Measurements from ENCODE around the gene ONECUT1.

The ONECUT1 gene

DNA sequence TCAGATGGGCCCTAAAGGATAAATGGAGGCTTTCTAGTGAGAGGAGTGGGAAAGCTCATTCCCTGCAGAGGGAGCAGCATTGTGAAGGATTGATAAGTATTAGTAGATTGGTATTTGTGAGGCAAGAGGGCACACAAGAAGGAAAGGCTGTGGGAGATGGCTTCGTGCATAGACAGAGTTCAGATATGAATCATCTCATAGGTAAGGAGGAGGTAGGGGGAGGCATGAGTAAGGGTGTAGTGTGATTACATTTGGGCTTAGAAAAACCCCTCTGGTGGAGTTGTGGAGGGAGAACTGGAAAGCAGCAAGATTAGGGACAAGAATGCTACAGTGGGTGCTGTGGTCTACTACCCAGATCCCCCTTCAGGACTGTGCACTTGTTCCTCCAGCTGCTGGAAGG is 29.6 kb downstream of the ONECUT1 start:
- Histone ChIP-seq H3K27me3 (ENCODE audit: control insufficient read depth, insufficient read depth, low read length) (no peaks in the 10 kb centered on the region), H3K4me1 (ENCODE audit: control insufficient read depth, insufficient read depth, low read length) (no peaks in the 10 kb centered on the region), H3K9me3 (ENCODE audit: control insufficient read depth, low read length) (no peaks in the 10 kb centered on the region), H3K36me3 (ENCODE audit: control insufficient read depth, insufficient read depth, low read length) (no peaks in the 10 kb centered on the region), H3K9ac (ENCODE audit: low read length) (no peak overlapping the region), H3K4me3 (ENCODE audit: low read length) (no peak overlapping the region)

DNA sequence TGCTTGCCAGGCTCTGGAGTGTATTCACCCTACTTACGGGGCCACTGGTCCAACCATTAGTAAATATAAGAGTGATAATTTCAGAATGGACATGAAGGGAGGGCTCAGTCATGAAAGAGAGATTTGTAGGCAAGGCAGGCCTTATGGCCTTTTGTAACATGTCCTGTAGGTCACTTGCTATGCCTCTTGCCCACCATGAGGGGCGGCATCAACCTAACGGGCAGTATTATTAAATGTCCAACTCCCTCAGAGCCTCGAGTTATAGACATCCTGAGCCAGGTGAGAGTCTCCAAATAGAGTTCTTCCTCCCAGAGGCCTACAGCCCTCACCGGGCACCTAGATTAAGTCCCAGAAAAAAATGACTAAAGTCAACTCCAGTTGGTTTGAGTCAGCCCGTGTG is 30.2 kb downstream of the ONECUT1 start:
- H3K9me3 ChIP-seq (ENCODE audit: control insufficient read depth, low read length): no peaks in the 10 kb centered on the region
- H3K9ac ChIP-seq (ENCODE audit: low read length): no peak overlapping the region
- no peaks in the 10 kb centered on the region for H3K36me3 ChIP-seq (ENCODE audit: control insufficient read depth, insufficient read depth, low read length)
- H3K4me1 ChIP-seq (ENCODE audit: control insufficient read depth, insufficient read depth, low read length): no peaks in the 10 kb centered on the region
- no peak overlapping the region for H3K4me3 ChIP-seq (ENCODE audit: low read length)
- H3K27me3 ChIP-seq (ENCODE audit: control insufficient read depth, insufficient read depth, low read length): no peaks in the 10 kb centered on the region

DNA sequence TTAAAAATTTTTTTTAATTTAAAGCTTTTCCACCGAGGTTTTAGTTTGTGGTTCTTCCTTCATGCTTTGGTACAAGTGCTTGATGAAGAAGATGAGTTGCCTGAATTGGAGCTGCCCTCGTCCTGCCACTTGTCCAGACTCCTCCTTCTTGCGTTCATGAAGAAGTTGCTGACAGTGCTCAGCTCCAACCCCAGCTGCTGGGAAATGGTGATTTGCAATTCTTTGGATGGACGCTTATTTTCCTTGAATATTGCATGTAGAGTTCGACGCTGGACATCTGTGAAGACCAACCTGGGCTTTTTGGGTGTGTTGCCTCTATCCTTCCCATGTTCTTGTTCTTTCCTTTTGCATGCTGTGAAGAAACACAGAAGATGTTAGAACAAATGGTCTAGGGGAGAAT is 32.6 kb downstream of the ONECUT1 start:
- no peak overlapping the region for H3K9ac ChIP-seq (ENCODE audit: low read length)
- no peaks in the 10 kb centered on the region for H3K27me3 ChIP-seq (ENCODE audit: control insufficient read depth, insufficient read depth, low read length)
- H3K36me3 ChIP-seq (ENCODE audit: control insufficient read depth, insufficient read depth, low read length): no peaks in the 10 kb centered on the region
- no peaks in the 10 kb centered on the region for H3K9me3 ChIP-seq (ENCODE audit: control insufficient read depth, low read length)
- no peaks in the 10 kb centered on the region for H3K4me1 ChIP-seq (ENCODE audit: control insufficient read depth, insufficient read depth, low read length)
- no peak overlapping the region for H3K4me3 ChIP-seq (ENCODE audit: low read length)

DNA sequence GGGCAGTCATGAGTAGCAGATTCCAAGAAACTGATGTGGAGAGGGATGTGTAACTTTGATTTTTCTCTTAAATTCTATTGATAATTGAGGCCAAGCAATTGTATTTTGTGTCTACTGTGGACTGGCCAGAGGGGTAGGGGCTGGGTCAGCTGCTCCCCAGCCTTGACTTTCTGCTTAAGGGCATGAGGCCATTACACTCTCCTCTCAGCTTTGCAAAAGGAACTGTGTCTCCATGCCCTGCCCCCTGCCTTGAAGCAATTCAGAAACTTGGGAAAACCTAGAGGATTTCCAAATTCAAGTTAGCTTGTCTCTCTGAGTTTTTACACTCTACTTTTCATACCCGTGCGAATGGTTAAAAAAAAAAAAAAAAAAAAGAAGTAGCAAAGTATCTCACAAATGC is 38.6 kb downstream of the ONECUT1 start:
- H3K27me3 ChIP-seq (ENCODE audit: control insufficient read depth, insufficient read depth, low read length): no peaks in the 10 kb centered on the region
- no peak overlapping the region for H3K4me3 ChIP-seq (ENCODE audit: low read length)
- no peaks in the 10 kb centered on the region for H3K9me3 ChIP-seq (ENCODE audit: control insufficient read depth, low read length)
- no peaks in the 10 kb centered on the region for H3K4me1 ChIP-seq (ENCODE audit: control insufficient read depth, insufficient read depth, low read length)
- no peaks in the 10 kb centered on the region for H3K36me3 ChIP-seq (ENCODE audit: control insufficient read depth, insufficient read depth, low read length)
- no peak overlapping the region for H3K9ac ChIP-seq (ENCODE audit: low read length)

DNA sequence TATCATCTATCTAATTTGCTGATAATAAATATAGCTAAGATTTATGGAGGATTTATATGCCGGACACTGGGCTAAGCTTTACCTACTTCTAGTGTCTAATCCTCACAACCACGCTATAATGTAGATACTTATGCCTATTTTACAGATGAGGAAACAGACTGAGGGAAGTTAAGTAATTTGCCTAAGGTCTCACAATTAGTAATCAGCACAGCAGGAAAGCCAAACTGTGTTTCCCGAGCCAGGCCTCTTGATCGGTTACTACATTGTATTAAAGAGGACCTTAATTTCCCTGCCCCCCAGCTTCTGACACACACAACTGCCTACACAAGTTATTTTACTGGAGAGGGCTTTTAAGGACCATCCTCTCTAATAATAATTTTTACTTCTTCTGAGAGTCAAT is 40.9 kb downstream of the ONECUT1 start:
- Histone ChIP-seq H3K9ac (ENCODE audit: low read length) (no peak overlapping the region), H3K4me1 (ENCODE audit: control insufficient read depth, insufficient read depth, low read length) (no peaks in the 10 kb centered on the region), H3K4me3 (ENCODE audit: low read length) (no peak overlapping the region), H3K36me3 (ENCODE audit: control insufficient read depth, insufficient read depth, low read length) (no peaks in the 10 kb centered on the region), H3K27me3 (ENCODE audit: control insufficient read depth, insufficient read depth, low read length) (peaks cover 4% of the 10 kb centered on the region), H3K9me3 (ENCODE audit: control insufficient read depth, low read length) (no peaks in the 10 kb centered on the region)

DNA sequence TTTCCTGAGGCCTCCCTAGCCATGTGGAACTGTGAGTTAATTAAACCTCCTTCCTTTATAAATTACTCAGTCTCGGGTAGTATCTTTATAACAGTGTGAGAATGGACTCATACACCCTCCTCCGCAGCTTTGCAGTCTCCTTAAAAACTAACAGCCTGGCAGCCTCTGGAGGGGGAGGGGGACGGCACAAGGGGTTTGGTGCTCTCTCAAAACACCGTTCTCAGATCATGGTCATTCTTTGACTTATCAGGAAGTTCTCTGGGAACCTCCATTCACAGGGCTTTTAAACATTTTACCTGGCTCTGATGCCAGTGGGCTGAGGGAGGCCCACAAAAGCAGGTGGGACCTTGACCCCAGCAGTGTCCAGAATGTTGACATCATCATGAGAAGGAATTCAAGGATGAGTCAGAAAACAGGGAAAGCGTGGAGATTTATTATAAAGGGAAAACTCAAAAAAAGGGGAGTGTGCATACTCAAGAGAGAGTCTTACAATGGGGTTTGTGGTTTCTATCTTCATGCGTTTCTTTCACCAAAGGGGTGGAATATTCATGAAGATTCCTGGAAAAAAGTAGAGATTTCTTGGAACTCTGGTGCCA is 43.9 kb downstream of the ONECUT1 start:
- no peak overlapping the region for H3K9ac ChIP-seq (ENCODE audit: low read length)
- H3K9me3 ChIP-seq (ENCODE audit: control insufficient read depth, low read length): no peaks in the 10 kb centered on the region
- H3K27me3 ChIP-seq (ENCODE audit: control insufficient read depth, insufficient read depth, low read length): peaks cover 4% of the 10 kb centered on the region
- H3K36me3 ChIP-seq (ENCODE audit: control insufficient read depth, insufficient read depth, low read length): no peaks in the 10 kb centered on the region
- H3K4me1 ChIP-seq (ENCODE audit: control insufficient read depth, insufficient read depth, low read length): no peaks in the 10 kb centered on the region
- H3K4me3 ChIP-seq (ENCODE audit: low read length): no peak overlapping the region

DNA sequence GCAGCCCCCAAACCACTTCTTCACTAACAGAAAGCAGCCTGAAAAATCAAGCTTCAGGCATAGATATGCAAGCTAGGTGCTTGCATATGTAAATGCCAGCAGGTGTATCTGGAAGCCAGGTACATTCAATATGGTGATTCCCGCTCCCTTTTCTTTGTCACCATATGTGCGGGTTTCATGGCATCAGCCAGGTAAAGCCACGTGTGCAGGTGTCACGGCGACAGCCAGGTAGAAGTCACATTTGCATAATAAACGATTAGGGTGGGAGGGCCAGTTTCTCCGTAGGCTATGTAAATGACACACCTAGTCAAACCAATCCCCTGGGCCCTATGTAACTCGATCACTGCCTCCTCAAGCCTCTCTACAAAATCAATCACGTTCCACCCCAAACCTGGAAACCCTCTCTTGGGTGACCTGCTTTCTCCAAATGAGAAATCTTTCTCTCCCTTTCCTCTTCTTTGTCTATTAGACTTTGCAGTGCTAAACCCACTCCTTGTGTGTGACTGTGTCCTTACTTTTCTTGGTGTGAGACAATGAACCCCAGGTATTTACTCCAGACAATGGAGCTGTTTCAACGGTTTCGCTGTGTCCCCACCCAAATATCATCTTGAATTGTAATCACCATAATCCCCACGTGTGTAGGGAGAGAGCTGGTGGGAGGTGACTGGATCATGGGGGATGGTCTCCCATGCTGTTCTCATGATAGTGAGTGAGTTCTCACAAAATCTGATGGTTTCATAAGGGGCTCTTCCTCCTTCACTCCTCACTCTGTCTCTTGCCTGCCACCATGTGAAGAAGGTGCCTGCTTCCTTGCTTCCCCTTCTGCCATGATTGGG is 44.6 kb downstream of the ONECUT1 start:
- H3K36me3 ChIP-seq (ENCODE audit: control insufficient read depth, insufficient read depth, low read length): no peaks in the 10 kb centered on the region
- H3K4me3 ChIP-seq (ENCODE audit: low read length): no peak overlapping the region
- H3K9me3 ChIP-seq (ENCODE audit: control insufficient read depth, low read length): no peaks in the 10 kb centered on the region
- H3K27me3 ChIP-seq (ENCODE audit: control insufficient read depth, insufficient read depth, low read length): peaks cover 4% of the 10 kb centered on the region
- no peaks in the 10 kb centered on the region for H3K4me1 ChIP-seq (ENCODE audit: control insufficient read depth, insufficient read depth, low read length)
- H3K9ac ChIP-seq (ENCODE audit: low read length): no peak overlapping the region

DNA sequence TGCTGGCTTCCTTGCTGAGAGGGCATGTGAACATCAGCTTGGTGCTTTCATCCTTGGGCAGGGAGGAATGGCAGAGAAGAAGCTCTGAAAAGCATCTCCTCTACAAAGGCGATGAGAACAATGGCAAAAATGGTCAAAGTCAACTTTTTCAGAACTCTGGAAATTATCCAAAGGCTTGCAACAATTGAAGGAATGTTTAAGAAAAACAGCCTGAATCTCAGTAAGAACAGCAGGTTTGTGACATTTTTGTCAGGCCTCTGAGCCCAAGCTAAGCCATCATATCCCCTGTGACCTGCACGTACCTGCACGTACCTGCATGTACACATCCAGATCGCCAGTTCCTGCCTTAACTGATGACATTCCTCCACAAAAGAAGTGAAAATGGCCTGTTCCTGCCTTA is 51.8 kb downstream of the ONECUT1 start:
- H3K9me3 ChIP-seq (ENCODE audit: control insufficient read depth, low read length): no peaks in the 10 kb centered on the region
- no peak overlapping the region for H3K4me3 ChIP-seq (ENCODE audit: low read length)
- H3K4me1 ChIP-seq (ENCODE audit: control insufficient read depth, insufficient read depth, low read length): peaks cover 8% of the 10 kb centered on the region
- no peak overlapping the region for H3K9ac ChIP-seq (ENCODE audit: low read length)
- no peaks in the 10 kb centered on the region for H3K27me3 ChIP-seq (ENCODE audit: control insufficient read depth, insufficient read depth, low read length)
- no peaks in the 10 kb centered on the region for H3K36me3 ChIP-seq (ENCODE audit: control insufficient read depth, insufficient read depth, low read length)

DNA sequence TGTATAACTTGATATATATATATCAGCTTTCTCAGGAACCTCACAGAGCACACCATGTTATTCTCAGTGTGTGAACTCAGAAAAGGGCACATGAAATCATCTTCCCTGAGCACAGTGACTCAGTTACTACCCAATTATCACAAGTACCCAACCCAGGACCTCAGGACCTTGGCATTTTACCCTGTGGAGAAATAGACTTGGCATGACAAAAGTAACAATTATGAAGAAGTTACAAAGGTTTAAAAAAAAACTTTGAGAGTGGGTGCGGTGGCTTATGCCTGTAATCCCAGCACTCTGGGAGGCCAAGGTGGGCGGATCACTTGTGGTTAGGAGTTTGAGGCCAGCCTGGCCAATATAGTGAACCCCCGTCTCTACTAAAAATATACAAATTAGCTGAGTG is 52.4 kb downstream of the ONECUT1 start:
- Histone ChIP-seq H3K4me3 (ENCODE audit: low read length) (no peak overlapping the region), H3K9me3 (ENCODE audit: control insufficient read depth, low read length) (no peaks in the 10 kb centered on the region), H3K27me3 (ENCODE audit: control insufficient read depth, insufficient read depth, low read length) (no peaks in the 10 kb centered on the region), H3K9ac (ENCODE audit: low read length) (no peak overlapping the region), H3K4me1 (ENCODE audit: control insufficient read depth, insufficient read depth, low read length) (peaks cover 8% of the 10 kb centered on the region), H3K36me3 (ENCODE audit: control insufficient read depth, insufficient read depth, low read length) (no peaks in the 10 kb centered on the region)

DNA sequence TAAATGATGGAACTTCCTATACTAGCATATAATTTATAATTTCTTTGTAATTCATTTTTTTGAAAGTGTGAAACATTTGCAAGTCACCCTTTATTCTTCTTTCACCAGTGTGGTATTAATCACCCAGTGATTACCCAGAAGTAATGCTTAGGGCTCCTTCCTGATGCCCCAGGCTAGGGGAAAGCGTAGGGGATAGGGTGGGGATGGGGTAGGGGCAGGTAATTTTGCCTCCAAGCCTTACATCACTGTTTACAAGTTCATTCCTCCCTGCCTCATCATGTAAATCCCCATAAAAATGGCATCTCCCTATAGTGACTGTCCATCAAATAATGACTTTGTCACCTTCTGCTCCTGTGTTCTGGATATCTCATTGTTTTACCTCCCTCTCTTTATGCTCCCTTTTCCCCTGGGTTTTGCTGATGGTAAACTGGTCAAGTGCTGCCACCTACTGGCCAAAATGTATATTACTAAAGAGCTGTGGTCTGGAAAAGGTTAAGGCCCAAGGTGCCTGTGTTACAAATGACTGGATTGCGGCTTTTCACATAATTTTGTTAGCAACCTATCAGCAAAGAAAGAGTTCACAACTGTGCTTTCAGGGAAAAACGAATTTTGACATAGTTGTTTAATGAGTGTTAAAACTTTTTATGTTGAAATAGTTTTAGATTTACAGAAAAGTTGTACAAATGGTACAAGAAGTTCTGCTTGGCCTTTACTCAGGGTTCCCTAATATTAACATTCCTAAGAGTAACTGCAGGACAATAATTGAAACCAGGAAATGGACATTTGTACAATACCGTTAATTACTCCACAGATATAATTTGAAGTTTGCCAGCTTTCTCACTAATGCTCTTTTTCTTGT is 54.7 kb downstream of the ONECUT1 start:
- Histone ChIP-seq H3K4me1 (ENCODE audit: control insufficient read depth, insufficient read depth, low read length) (peaks cover 8% of the 10 kb centered on the region), H3K4me3 (ENCODE audit: low read length) (no peak overlapping the region)

DNA sequence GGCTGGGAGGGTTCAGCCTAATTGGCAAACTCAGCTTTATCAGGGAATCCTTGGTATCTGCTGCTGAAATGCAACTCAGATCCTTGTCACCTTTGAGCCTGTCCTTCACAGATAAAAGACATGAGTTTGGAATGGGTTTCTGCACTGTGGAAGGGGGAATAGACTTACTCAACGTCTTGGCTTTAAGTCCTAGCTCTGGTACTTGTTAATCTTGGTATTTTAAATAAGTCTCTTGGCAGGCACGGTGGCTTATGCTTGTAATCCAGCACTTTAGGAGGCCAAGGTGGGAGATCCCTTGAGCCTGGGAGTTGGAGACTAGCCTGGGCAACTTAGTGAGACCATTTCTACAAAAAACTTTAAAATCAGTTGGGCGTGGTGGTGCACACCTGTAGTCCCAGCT is 55.8 kb downstream of the ONECUT1 start:
- Histone ChIP-seq H3K27me3 (ENCODE audit: control insufficient read depth, insufficient read depth, low read length) (no peaks in the 10 kb centered on the region), H3K36me3 (ENCODE audit: control insufficient read depth, insufficient read depth, low read length) (no peaks in the 10 kb centered on the region), H3K9me3 (ENCODE audit: control insufficient read depth, low read length) (no peaks in the 10 kb centered on the region), H3K9ac (ENCODE audit: low read length) (no peak overlapping the region), H3K4me3 (ENCODE audit: low read length) (no peak overlapping the region), H3K4me1 (ENCODE audit: control insufficient read depth, insufficient read depth, low read length) (peaks cover 8% of the 10 kb centered on the region)

More for the DNA sequence above, 54.7 kb downstream of the ONECUT1 start:
- Histone ChIP-seq H3K9ac (ENCODE audit: low read length) (no peak overlapping the region), H3K9me3 (ENCODE audit: control insufficient read depth, low read length) (no peaks in the 10 kb centered on the region), H3K27me3 (ENCODE audit: control insufficient read depth, insufficient read depth, low read length) (no peaks in the 10 kb centered on the region), H3K36me3 (ENCODE audit: control insufficient read depth, insufficient read depth, low read length) (no peaks in the 10 kb centered on the region)

DNA sequence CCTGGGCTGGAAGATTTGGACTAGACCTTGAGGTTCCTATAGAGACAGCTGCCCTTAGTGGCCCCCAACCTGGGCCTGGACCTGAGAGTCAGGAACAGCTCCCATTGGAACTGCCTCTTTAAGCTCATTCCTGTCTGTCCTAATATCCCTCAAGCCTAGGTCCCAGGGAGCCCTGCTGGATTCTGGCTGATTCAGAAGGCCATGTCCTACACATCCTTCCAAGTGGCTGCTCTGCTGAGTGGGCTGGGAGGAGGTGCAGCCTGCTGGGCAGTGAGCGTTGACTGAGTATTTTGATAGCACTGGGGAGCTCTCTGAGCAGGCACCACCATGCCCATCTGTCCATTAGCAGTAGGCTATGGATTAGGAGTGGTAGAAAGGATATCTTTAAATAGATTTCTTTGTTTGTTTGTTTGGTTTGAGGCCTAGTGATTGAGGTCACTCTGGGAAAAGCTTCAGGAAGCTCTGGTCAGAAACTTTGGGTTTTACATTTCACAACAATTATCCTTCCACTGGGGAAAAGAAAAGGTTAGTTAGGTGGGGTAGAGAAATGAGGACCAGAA is 56.4 kb downstream of the ONECUT1 start:
- Histone ChIP-seq H3K36me3 (ENCODE audit: control insufficient read depth, insufficient read depth, low read length) (no peaks in the 10 kb centered on the region), H3K9ac (ENCODE audit: low read length) (no peak overlapping the region), H3K4me3 (ENCODE audit: low read length) (no peak overlapping the region), H3K27me3 (ENCODE audit: control insufficient read depth, insufficient read depth, low read length) (no peaks in the 10 kb centered on the region), H3K4me1 (ENCODE audit: control insufficient read depth, insufficient read depth, low read length) (peaks cover 8% of the 10 kb centered on the region), H3K9me3 (ENCODE audit: control insufficient read depth, low read length) (no peaks in the 10 kb centered on the region)

Data from mucosa of stomach (tissue), 1 donor.